Measurements from ENCODE around the gene MYBPC1. TPM values are rescaled to one million over a fixed set of nuclear protein-coding genes. Genes with fewer than 3 reads are reported as not detected.

Gene MYBPC1
- total RNA-seq, 2 experiments from 2014 or later = not detected

GRCh38 chr12:101608301-101609133 is 13.7 kb downstream of the MYBPC1 start:
- Mint-ChIP-seq H3K36me3 (no peaks in the 10 kb centered on the region), H3K4me1 (ENCODE audit: low read depth) (peaks cover 3% of the 10 kb centered on the region), H3K27ac (no peak overlapping the region), H3K4me3 (no peak overlapping the region), H3K27me3 (peaks cover 1% of the 10 kb centered on the region), H3K9me3 (no peaks in the 10 kb centered on the region)
- intact Hi-C loops (cut with micrococcal nuclease) = no loop called here
- CTCF ChIA-PET = no interaction called here
- POLR2A ChIA-PET = no interaction called here
- DNase-seq = no peak

- POLR2A ChIA-PET = no interaction called here
- Mint-ChIP-seq H3K36me3 (no peaks in the 10 kb centered on the region), H3K27ac (no peak overlapping the region), H3K27me3 (peaks cover 1% of the 10 kb centered on the region), H3K4me3 (no peak overlapping the region), H3K4me1 (ENCODE audit: low read depth) (no peaks in the 10 kb centered on the region), H3K9me3 (no peaks in the 10 kb centered on the region)
- CTCF ChIA-PET = no interaction called here
- intact Hi-C loops (cut with micrococcal nuclease) = no loop called here
- DNase-seq = no peak
Observed at GRCh38 chr12:101609198-101609597, 14.4 kb downstream of the MYBPC1 start.

- CTCF ChIA-PET = no interaction called here
Observed at GRCh38 chr12:101612160-101612916, 17.6 kb downstream of the MYBPC1 start.

GRCh38 chr12:101616027-101616494 is 21.3 kb downstream of the MYBPC1 start:
- no peak overlapping the region for H3K4me3 Mint-ChIP-seq
- no peak overlapping the region for H3K27ac Mint-ChIP-seq
- DNase-seq = no peak
- intact Hi-C loops (cut with micrococcal nuclease) = no loop called here
- H3K4me1 Mint-ChIP-seq (ENCODE audit: low read depth) = peaks cover 9% of the 10 kb centered on the region
- H3K9me3 Mint-ChIP-seq = no peaks in the 10 kb centered on the region
- H3K36me3 Mint-ChIP-seq = no peaks in the 10 kb centered on the region
- no peaks in the 10 kb centered on the region for H3K27me3 Mint-ChIP-seq
- POLR2A ChIA-PET = no interaction called here
- CTCF ChIA-PET = interaction anchor here (0.7 kb wide), 1 partner anchor 11 kb away, joined by 3 read pairs; no protein-coding TSS in a partner anchor

More at GRCh38 chr12:101612160-101612916, 17.6 kb downstream of the MYBPC1 start:
- intact Hi-C loops (cut with micrococcal nuclease) = no loop called here
- Mint-ChIP-seq H3K36me3 (no peaks in the 10 kb centered on the region), H3K4me3 (no peak overlapping the region), H3K9me3 (no peaks in the 10 kb centered on the region), H3K27ac (no peak overlapping the region), H3K27me3 (no peaks in the 10 kb centered on the region), H3K4me1 (ENCODE audit: low read depth) (peaks cover 9% of the 10 kb centered on the region)
- DNase-seq = no peak
- POLR2A ChIA-PET = no interaction called here

- Mint-ChIP-seq H3K27me3 (no peaks in the 10 kb centered on the region), H3K4me1 (ENCODE audit: low read depth) (peaks cover 9% of the 10 kb centered on the region), H3K36me3 (no peaks in the 10 kb centered on the region), H3K4me3 (no peak overlapping the region), H3K9me3 (no peaks in the 10 kb centered on the region), H3K27ac (no peak overlapping the region)
- DNase-seq = no peak
- POLR2A ChIA-PET = no interaction called here
- intact Hi-C loops (cut with micrococcal nuclease) = no loop called here
- CTCF ChIA-PET = no interaction called here
Observed at GRCh38 chr12:101619026-101619786, 24.4 kb downstream of the MYBPC1 start.

GRCh38 chr12:101619858-101620761 is 25.3 kb downstream of the MYBPC1 start:
- peaks cover 9% of the 10 kb centered on the region for H3K4me1 Mint-ChIP-seq (ENCODE audit: low read depth)
- ChIA-PET POLR2A (no interaction called here), CTCF (no interaction called here)
- intact Hi-C loops (cut with micrococcal nuclease) = no loop called here
- H3K4me3 Mint-ChIP-seq = no peak overlapping the region
- DNase-seq = no peak
- H3K27ac Mint-ChIP-seq = no peak overlapping the region
- peaks cover 2% of the 10 kb centered on the region for H3K27me3 Mint-ChIP-seq
- H3K36me3 Mint-ChIP-seq = no peaks in the 10 kb centered on the region
- H3K9me3 Mint-ChIP-seq = no peaks in the 10 kb centered on the region

- DNase-seq = no peak
- Mint-ChIP-seq H3K27ac (no peak overlapping the region), H3K9me3 (no peaks in the 10 kb centered on the region), H3K4me1 (ENCODE audit: low read depth) (peaks cover 7% of the 10 kb centered on the region), H3K4me3 (no peak overlapping the region), H3K36me3 (no peaks in the 10 kb centered on the region), H3K27me3 (peaks cover 4% of the 10 kb centered on the region)
- ChIA-PET POLR2A (no interaction called here), CTCF (no interaction called here)
- intact Hi-C loops (cut with micrococcal nuclease) = no loop called here
Observed at GRCh38 chr12:101620762-101621133, 26.0 kb downstream of the MYBPC1 start.

GRCh38 chr12:101628676-101629075 is 33.9 kb downstream of the MYBPC1 start:
- Mint-ChIP-seq H3K27me3 (peaks cover 10% of the 10 kb centered on the region), H3K9me3 (no peaks in the 10 kb centered on the region), H3K27ac (no peak overlapping the region), H3K4me1 (ENCODE audit: low read depth) (no peaks in the 10 kb centered on the region), H3K36me3 (no peaks in the 10 kb centered on the region), H3K4me3 (no peak overlapping the region)
- POLR2A ChIA-PET = no interaction called here
- no peak for DNase-seq
- intact Hi-C loops (cut with micrococcal nuclease) = no loop called here
- CTCF ChIA-PET = no interaction called here

GRCh38 chr12:101634724-101635123 is 40.0 kb downstream of the MYBPC1 start:
- Mint-ChIP-seq H3K4me1 (ENCODE audit: low read depth) (no peaks in the 10 kb centered on the region), H3K27me3 (peaks cover 6% of the 10 kb centered on the region), H3K36me3 (no peaks in the 10 kb centered on the region), H3K9me3 (no peaks in the 10 kb centered on the region), H3K4me3 (no peak overlapping the region), H3K27ac (no peak overlapping the region)
- ChIA-PET POLR2A (no interaction called here), CTCF (no interaction called here)
- intact Hi-C loops (cut with micrococcal nuclease) = no loop called here
- DNase-seq = no peak

- POLR2A ChIA-PET = no interaction called here
- CTCF ChIA-PET = no interaction called here
- Mint-ChIP-seq H3K36me3 (no peaks in the 10 kb centered on the region), H3K4me1 (ENCODE audit: low read depth) (peaks cover 5% of the 10 kb centered on the region), H3K9me3 (no peaks in the 10 kb centered on the region), H3K27ac (no peak overlapping the region), H3K27me3 (peaks cover 23% of the 10 kb centered on the region), H3K4me3 (no peak overlapping the region)
- no peak for DNase-seq
- intact Hi-C loops (cut with micrococcal nuclease) = no loop called here
Observed at GRCh38 chr12:101637936-101638335, 43.2 kb downstream of the MYBPC1 start.

GRCh38 chr12:101642115-101643067 is 47.6 kb downstream of the MYBPC1 start:
- Mint-ChIP-seq H3K27ac (no peak overlapping the region), H3K9me3 (no peaks in the 10 kb centered on the region), H3K4me3 (no peak overlapping the region), H3K4me1 (ENCODE audit: low read depth) (peaks cover 5% of the 10 kb centered on the region), H3K27me3 (peaks cover 23% of the 10 kb centered on the region), H3K36me3 (no peaks in the 10 kb centered on the region)
- intact Hi-C loops (cut with micrococcal nuclease) = no loop called here
- ChIA-PET CTCF (no interaction called here), POLR2A (interaction anchor here (0.6 kb wide), 1 partner anchor 181 kb away, joined by 3 read pairs; no protein-coding TSS in a partner anchor)
- DNase-seq = no peak
